HG03039 (cell line): ENCODE measurements around the gene SSR1.
"Not testable (repeated sequence)": the region's sequence is repeated elsewhere in the genome, so short reads cannot be mapped to it uniquely, and the experiment has no call there.

Source experiments
- ATAC-seq: cut with Tn5 transposase; IDR thresholded peaks from one replicate; pipeline ENCODE4 v1.9.1; 2021; ENCODE audit warnings: mild to moderate bottlenecking, moderate library complexity; ENCODE audit not compliant: unreplicated experiment

Gene SSR1

GRCh38 chr6:7282097-7282906, 30.7 kb downstream of the SSR1 start:
- no peak for ATAC-seq

- ATAC-seq, result no peak
These were observed 36.8 kb downstream of the SSR1 start for GRCh38 chr6:7276199-7276524.

- not testable (repeated sequence) for ATAC-seq
These were observed 38.5 kb downstream of the SSR1 start for GRCh38 chr6:7274525-7274924.

- no peak for ATAC-seq
These were observed 39.3 kb downstream of the SSR1 start for GRCh38 chr6:7273709-7274108.

GRCh38 chr6:7271205-7271534, 41.8 kb downstream of the SSR1 start:
- ATAC-seq, result no peak

- no peak for ATAC-seq
These were observed 42.4 kb downstream of the SSR1 start for GRCh38 chr6:7270320-7271204.

GRCh38 chr6:7269816-7270215, 43.2 kb downstream of the SSR1 start:
- ATAC-seq, result no peak

GRCh38 chr6:7268816-7269555, 44.0 kb downstream of the SSR1 start:
- ATAC-seq, result no peak

- no peak for ATAC-seq
These were observed 44.6 kb downstream of the SSR1 start for GRCh38 chr6:7268362-7268761.

GRCh38 chr6:7267466-7268091, 45.4 kb downstream of the SSR1 start:
- no peak for ATAC-seq

- ATAC-seq, result no peak
These were observed 45.9 kb downstream of the SSR1 start for GRCh38 chr6:7267071-7267465.

- not testable (repeated sequence) for ATAC-seq
These were observed 47.6 kb downstream of the SSR1 start for GRCh38 chr6:7265385-7265726.

GRCh38 chr6:7264686-7265384, 48.2 kb downstream of the SSR1 start:
- no peak for ATAC-seq

- no peak for ATAC-seq
These were observed 49.0 kb downstream of the SSR1 start for GRCh38 chr6:7264041-7264440.

- ATAC-seq, result not testable (repeated sequence)
These were observed 49.5 kb downstream of the SSR1 start for GRCh38 chr6:7263519-7263805.

GRCh38 chr6:7262746-7263518, 50.1 kb downstream of the SSR1 start:
- ATAC-seq, result no peak

- no peak for ATAC-seq
These were observed 51.0 kb downstream of the SSR1 start for GRCh38 chr6:7261852-7262461.

- peak; percentile 54 for ATAC-seq
These were observed 51.8 kb downstream of the SSR1 start for GRCh38 chr6:7261032-7261841.
